Effector memory CD4-positive, alpha-beta T cell (primary cell): ENCODE measurements around the gene AMFR.
"Not testable (repeated sequence)": the region's sequence is repeated elsewhere in the genome, so short reads cannot be mapped to it uniquely, and the experiment has no call there.

Experiments
- DNase-seq, 3 donors: peaks; one replicate each; pipeline ENCODE4 v3.0.0-alpha.2; 2020
- H3K27ac ChIP-seq: 2 replicates; pipeline ENCODE4 v1.7.0; 2013; ENCODE audit warnings: mild to moderate bottlenecking, low read length, moderate library complexity; ENCODE audit not compliant: insufficient read depth, poor library complexity, severe bottlenecking
- H3K27me3 ChIP-seq: replicated peaks from 2 replicates; pipeline ENCODE4 v1.7.0; 2013; ENCODE audit warnings: mild to moderate bottlenecking, low read length; ENCODE audit not compliant: insufficient read depth, control insufficient read depth, poor library complexity, severe bottlenecking
- H3K36me3 ChIP-seq: 2 replicates; pipeline ENCODE4 v1.7.0; 2013; ENCODE audit warnings: mild to moderate bottlenecking, low read length, moderate library complexity; ENCODE audit not compliant: control insufficient read depth, insufficient read depth
- H3K4me1 ChIP-seq: 2 replicates; pipeline ENCODE4 v1.7.0; 2013; ENCODE audit warnings: low read length, mild to moderate bottlenecking; ENCODE audit not compliant: control insufficient read depth, insufficient read depth, poor library complexity, severe bottlenecking
- H3K4me3 ChIP-seq: 2 replicates; pipeline ENCODE4 v1.7.0; 2013; ENCODE audit warnings: low read length, low read depth, mild to moderate bottlenecking; ENCODE audit not compliant: insufficient read depth, poor library complexity, severe bottlenecking
- H3K9me3 ChIP-seq: 2 replicates; pipeline ENCODE4 v1.7.0; 2013; ENCODE audit warnings: mild to moderate bottlenecking, low read length, moderate library complexity; ENCODE audit not compliant: control insufficient read depth

Gene AMFR

DNA sequence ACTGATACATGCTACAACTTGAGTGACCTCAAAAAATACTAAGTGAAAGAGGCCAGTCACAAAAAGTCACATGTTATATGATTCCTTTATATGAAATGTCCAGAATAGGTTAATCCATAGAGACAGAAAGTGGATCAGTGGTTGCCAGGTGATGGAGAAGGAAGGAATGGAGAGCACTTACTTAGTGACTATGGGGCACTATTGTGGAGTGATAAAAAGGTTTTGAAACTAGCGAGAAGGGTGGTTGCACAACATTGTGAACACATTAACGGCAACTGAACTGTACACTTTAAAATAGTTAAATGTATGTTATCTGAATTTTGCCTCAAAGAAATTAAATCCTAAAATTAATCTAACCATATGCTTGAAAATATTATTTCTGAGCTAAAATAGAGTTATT is 25.9 kb downstream of the AMFR start:
- no peaks in the 10 kb centered on the region for H3K4me1 ChIP-seq
- H3K4me3 ChIP-seq = no peak overlapping the region
- H3K36me3 ChIP-seq = peaks cover 38% of the 10 kb centered on the region
- DNase-seq = no peak
- H3K27me3 ChIP-seq = no peaks in the 10 kb centered on the region
- H3K9me3 ChIP-seq = no peaks in the 10 kb centered on the region
- H3K27ac ChIP-seq = no peak overlapping the region

DNA sequence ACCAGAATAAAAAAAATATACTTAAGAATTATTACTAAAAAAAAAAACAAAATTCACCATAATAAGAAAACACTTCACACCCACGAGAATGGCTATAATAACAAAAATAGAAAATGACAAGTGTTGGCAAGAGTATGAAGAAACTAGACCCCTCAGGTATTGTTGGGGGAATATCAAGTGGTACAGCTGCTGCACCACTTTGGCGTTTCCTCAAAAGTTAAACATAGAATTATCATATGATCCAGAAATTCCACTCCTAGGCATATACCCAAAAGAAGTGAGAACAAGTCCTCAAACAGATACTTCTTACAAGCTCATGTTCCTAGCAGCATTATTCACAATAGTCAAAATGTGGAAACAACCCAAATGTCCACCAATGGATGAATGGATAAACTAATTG is 26.3 kb downstream of the AMFR start:
- Histone ChIP-seq H3K4me1 (no peaks in the 10 kb centered on the region), H3K27me3 (no peaks in the 10 kb centered on the region), H3K9me3 (no peaks in the 10 kb centered on the region), H3K27ac (no peak overlapping the region), H3K4me3 (no peak overlapping the region), H3K36me3 (peaks cover 34% of the 10 kb centered on the region)
- DNase-seq = no peak

DNA sequence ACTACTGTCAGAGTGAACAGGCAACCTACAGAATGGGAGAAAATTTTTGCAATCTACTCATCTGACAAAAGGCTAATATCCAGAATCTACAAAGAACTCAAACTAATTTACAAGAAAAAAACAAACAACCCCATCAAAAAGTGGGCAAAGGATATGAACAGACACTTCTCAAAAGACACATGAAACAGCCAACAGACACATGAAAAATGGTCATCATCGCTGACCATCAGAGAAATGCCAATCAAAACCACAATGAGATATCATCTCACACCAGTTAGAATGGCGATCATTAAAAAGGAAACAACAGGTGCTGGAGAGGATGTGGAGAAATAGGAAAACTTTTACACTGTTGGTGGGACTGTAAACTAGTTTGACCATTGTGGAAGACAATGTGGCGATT is 28.6 kb downstream of the AMFR start:
- H3K9me3 ChIP-seq, H3K4me3 ChIP-seq, H3K27me3 ChIP-seq, H3K4me1 ChIP-seq, H3K27ac ChIP-seq, DNase-seq: not testable (repeated sequence)
- peaks cover 20% of the 10 kb centered on the region for H3K36me3 ChIP-seq

DNA sequence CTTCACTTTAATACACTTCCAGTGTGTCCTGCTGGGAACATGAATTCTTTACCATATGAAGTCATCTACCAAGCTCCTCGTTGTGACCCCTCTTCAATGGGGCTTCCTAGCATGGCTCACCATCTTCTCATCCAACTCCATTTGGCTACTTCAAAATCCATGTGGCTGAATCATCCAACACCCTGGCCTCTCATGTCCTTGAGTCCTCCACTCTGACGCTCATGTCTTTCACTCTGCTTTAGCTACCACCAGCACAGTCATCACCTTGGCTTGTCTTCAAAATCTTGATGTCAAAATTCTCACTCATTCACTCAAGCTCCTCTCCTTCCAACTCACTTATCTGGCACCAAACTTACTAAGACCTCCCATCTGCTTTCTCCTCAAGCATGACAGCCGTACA is 35.8 kb downstream of the AMFR start:
- Histone ChIP-seq H3K4me3 (no peak overlapping the region), H3K36me3 (peaks cover 46% of the 10 kb centered on the region), H3K27ac (no peak overlapping the region), H3K4me1 (no peaks in the 10 kb centered on the region), H3K27me3 (no peaks in the 10 kb centered on the region), H3K9me3 (no peaks in the 10 kb centered on the region)
- no peak for DNase-seq

DNA sequence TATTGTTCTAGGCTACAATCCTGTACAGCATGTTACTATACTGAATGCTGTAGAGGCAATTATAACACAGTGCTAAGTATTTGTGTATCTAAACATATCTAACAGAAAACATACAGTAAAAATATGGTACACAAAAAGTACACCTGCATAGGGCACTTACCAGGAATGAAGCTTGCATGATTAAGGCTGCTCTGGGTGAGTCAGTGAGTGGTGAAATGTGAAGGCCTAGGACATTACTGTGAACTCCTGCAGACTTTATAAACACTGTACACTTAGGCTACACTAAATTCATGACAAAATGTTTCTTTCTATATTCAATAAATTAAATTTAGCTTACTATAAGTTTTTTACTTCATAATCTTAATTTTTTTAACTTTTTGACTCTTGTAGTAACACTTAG is 37.1 kb downstream of the AMFR start:
- Histone ChIP-seq H3K36me3 (peaks cover 58% of the 10 kb centered on the region), H3K27ac (no peak overlapping the region), H3K4me3 (no peak overlapping the region)

DNA sequence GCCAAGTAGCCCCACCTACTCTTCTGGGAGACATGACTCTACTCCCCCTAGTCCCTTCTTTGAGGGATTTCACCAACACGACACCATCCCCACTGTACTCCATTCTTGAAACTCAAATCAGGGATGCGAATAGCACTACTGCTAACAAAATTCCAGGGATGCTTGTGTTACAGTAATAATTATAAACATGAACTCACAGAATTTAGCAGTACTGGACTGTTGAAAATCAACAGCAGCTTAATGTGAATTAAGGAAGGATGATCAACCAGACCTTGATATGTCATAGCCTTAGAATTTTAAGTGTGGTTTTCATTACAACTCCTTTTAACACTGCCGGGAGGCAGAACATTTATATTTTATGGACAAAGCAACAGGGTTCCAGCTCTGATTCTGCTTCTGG is 37.9 kb downstream of the AMFR start:
- Histone ChIP-seq H3K36me3 (peaks cover 59% of the 10 kb centered on the region), H3K4me3 (no peak overlapping the region)

More for the DNA sequence above, 37.1 kb downstream of the AMFR start:
- H3K27me3 ChIP-seq = no peaks in the 10 kb centered on the region
- no peaks in the 10 kb centered on the region for H3K4me1 ChIP-seq
- no peaks in the 10 kb centered on the region for H3K9me3 ChIP-seq
- no peak for DNase-seq

DNA sequence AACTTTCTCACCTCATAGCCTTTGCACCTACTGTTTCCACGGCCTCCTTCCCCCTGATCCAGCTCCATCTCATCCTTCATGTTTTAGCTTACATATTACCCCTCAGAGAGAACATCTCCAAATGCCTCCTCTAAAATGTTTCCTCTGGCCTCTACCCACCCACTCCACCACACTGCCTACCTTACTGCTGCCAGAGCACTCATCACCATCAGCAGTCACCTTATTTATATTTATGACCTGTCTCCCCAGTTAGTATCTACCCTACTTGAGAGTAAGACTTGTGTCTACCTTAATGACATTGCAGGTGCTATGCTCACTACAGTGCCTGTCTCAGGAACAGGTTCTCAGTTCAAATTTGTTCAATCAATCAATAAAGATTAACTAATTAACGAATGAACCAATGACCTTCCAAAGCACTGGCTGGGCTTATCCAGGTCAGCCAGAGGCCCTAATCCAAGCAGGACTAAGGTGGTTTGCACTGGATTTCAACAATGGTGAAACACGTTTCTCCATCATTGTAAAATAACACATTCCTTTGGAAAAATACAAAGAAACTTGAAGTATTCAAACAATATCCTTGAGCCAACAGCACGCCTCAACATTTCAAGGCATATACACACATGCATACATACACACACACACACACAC is 41.1 kb downstream of the AMFR start:
- Histone ChIP-seq H3K36me3 (peaks cover 74% of the 10 kb centered on the region), H3K27ac (no peak overlapping the region), H3K4me3 (no peak overlapping the region), H3K9me3 (peaks cover 5% of the 10 kb centered on the region), H3K4me1 (no peaks in the 10 kb centered on the region), H3K27me3 (no peaks in the 10 kb centered on the region)
- DNase-seq = no peak

More for the DNA sequence above, 37.9 kb downstream of the AMFR start:
- no peak overlapping the region for H3K27ac ChIP-seq
- no peaks in the 10 kb centered on the region for H3K4me1 ChIP-seq
- no peaks in the 10 kb centered on the region for H3K9me3 ChIP-seq
- DNase-seq = no peak
- no peaks in the 10 kb centered on the region for H3K27me3 ChIP-seq

DNA sequence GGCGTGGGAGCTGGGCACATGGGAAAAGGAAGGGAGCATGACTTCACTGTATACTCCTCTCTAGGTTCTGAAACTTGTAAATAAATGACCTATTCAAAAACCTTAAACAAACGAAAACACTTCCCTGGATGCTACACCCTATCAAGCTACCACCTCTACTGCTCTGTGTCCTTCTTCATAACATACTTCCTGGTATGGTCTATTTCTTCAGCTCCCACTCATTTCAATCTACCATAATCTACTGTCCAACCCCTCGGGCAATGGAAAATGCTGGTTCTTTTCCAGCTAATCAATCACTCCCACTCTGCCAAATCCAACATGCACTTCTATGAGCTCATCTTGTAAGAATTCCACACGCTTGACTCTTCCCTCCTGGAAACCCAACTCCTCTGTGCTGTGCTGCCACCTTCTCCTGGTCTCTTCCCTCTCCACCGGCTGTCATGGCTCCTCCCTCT is 42.4 kb downstream of the AMFR start:
- peaks cover 67% of the 10 kb centered on the region for H3K36me3 ChIP-seq
- peaks cover 5% of the 10 kb centered on the region for H3K9me3 ChIP-seq

DNA sequence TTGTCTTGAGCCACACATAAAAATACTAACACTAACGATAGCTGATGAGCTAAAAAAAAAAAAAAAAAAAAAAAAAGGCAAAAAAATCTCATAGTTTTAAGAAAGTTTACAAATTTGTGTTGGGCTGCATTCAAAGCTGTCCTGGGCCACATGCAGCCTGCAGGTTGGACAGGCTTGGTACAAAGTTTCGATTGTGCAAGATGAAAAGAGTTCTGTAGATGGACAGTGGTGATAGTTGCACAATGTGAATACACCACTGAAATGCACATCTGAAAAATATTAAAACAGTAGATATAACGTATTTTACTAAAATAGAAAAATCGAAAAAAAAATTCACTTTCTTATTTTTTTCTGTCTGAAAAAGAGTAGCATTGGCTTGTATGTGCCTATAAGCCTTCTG is 42.9 kb downstream of the AMFR start:
- Histone ChIP-seq H3K36me3 (peaks cover 64% of the 10 kb centered on the region), H3K27ac (no peak overlapping the region), H3K4me1 (no peaks in the 10 kb centered on the region), H3K27me3 (no peaks in the 10 kb centered on the region), H3K4me3 (no peak overlapping the region), H3K9me3 (peaks cover 5% of the 10 kb centered on the region)
- no peak for DNase-seq

More for the DNA sequence above, 42.4 kb downstream of the AMFR start:
- no peaks in the 10 kb centered on the region for H3K27me3 ChIP-seq
- H3K4me1 ChIP-seq = no peaks in the 10 kb centered on the region
- no peak overlapping the region for H3K27ac ChIP-seq
- no peak overlapping the region for H3K4me3 ChIP-seq
- DNase-seq = no peak

DNA sequence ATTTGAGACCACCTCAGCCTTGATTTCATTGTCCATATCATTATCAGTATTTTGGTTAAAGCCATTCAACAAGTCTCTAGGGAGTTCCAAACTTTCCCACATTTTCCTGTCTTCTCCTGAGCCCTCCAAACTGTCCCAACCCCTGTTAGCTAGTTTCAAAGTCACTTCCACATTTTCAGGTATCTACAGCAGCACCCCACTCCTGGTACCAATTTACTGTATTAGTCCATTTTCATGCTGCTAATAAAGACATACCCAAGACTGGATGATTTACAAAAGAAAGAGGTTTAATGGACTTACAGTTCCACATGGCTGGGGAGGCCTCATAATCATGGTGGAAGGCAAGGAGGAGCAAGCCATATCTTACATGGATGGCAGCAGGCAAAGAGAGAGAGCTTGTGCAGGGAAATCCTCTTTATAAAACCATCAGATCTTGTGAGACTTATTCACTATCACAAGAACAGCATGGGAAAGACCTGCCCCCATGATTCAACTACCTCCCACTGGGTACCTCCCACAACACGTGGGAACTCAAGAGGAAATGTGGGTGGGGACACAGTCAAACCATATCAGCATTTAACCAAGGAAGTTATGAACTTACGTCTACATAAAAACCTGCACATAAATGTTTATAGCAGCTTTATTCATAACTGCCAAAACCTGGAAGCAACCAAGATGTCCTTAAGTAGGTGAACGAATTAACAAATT is 44.4 kb downstream of the AMFR start:
- H3K4me3 ChIP-seq, H3K9me3 ChIP-seq, H3K27me3 ChIP-seq, H3K4me1 ChIP-seq, H3K27ac ChIP-seq, DNase-seq: not testable (repeated sequence)
- peaks cover 57% of the 10 kb centered on the region for H3K36me3 ChIP-seq
